ENCODE data around the gene SPRED1. TPM values are rescaled to one million over a fixed set of nuclear protein-coding genes. Genes with fewer than 3 reads are reported as not detected.

SPRED1 gene
- total RNA-seq, 1 donor from 2014 or later, result 22.9 TPM

- TF ChIP-seq CTCF (IDR thresholded peaks at IDR 0.05; ENCODE audit: unreplicated experiment), result no peak
- Mint-ChIP-seq H3K9me3 (ENCODE audit: low read depth) (no peaks in the 10 kb centered on the region), H3K36me3 (ENCODE audit: insufficient read depth) (no peaks in the 10 kb centered on the region), H3K4me1 (ENCODE audit: low read depth) (peaks cover 12% of the 10 kb centered on the region), H3K27ac (no peak overlapping the region), H3K27me3 (peaks cover 3% of the 10 kb centered on the region), H3K4me3 (ENCODE audit: low read depth) (no peak overlapping the region)
- DNase-seq (ENCODE audit: low spot score, unreplicated experiment), result no peak
Measured at GRCh38 chr15:38211249-38211648, 41.4 kb upstream of the SPRED1 start.

GRCh38 chr15:38211811-38212210, 40.8 kb upstream of the SPRED1 start:
- H3K4me3 Mint-ChIP-seq (ENCODE audit: low read depth), result no peak overlapping the region
- H3K9me3 Mint-ChIP-seq (ENCODE audit: low read depth), result no peaks in the 10 kb centered on the region
- peaks cover 8% of the 10 kb centered on the region for H3K4me1 Mint-ChIP-seq (ENCODE audit: low read depth)
- peaks cover 3% of the 10 kb centered on the region for H3K27me3 Mint-ChIP-seq
- no peak for TF ChIP-seq CTCF (IDR thresholded peaks at IDR 0.05; ENCODE audit: unreplicated experiment)
- H3K36me3 Mint-ChIP-seq (ENCODE audit: insufficient read depth), result no peaks in the 10 kb centered on the region
- no peak overlapping the region for H3K27ac Mint-ChIP-seq
- no peak for DNase-seq (ENCODE audit: low spot score, unreplicated experiment)

GRCh38 chr15:38212729-38213351, 39.8 kb upstream of the SPRED1 start:
- Mint-ChIP-seq H3K36me3 (ENCODE audit: insufficient read depth) (no peaks in the 10 kb centered on the region), H3K27me3 (no peaks in the 10 kb centered on the region), H3K4me1 (ENCODE audit: low read depth) (peaks cover 3% of the 10 kb centered on the region), H3K4me3 (ENCODE audit: low read depth) (no peak overlapping the region), H3K9me3 (ENCODE audit: low read depth) (no peaks in the 10 kb centered on the region), H3K27ac (no peak overlapping the region)
- no peak for DNase-seq (ENCODE audit: low spot score, unreplicated experiment)
- TF ChIP-seq CTCF (IDR thresholded peaks at IDR 0.05; ENCODE audit: unreplicated experiment), result no peak

GRCh38 chr15:38213356-38213755, 39.3 kb upstream of the SPRED1 start:
- Mint-ChIP-seq H3K36me3 (ENCODE audit: insufficient read depth) (no peaks in the 10 kb centered on the region), H3K4me3 (ENCODE audit: low read depth) (no peak overlapping the region), H3K9me3 (ENCODE audit: low read depth) (no peaks in the 10 kb centered on the region), H3K27me3 (no peaks in the 10 kb centered on the region), H3K4me1 (ENCODE audit: low read depth) (peaks cover 3% of the 10 kb centered on the region), H3K27ac (no peak overlapping the region)
- TF ChIP-seq CTCF (IDR thresholded peaks at IDR 0.05; ENCODE audit: unreplicated experiment), result no peak
- DNase-seq (ENCODE audit: low spot score, unreplicated experiment), result no peak

GRCh38 chr15:38215707-38216106, 36.9 kb upstream of the SPRED1 start:
- Mint-ChIP-seq H3K4me1 (ENCODE audit: low read depth) (no peaks in the 10 kb centered on the region), H3K27me3 (no peaks in the 10 kb centered on the region), H3K9me3 (ENCODE audit: low read depth) (no peaks in the 10 kb centered on the region), H3K4me3 (ENCODE audit: low read depth) (no peak overlapping the region), H3K36me3 (ENCODE audit: insufficient read depth) (no peaks in the 10 kb centered on the region), H3K27ac (no peak overlapping the region)
- no peak for DNase-seq (ENCODE audit: low spot score, unreplicated experiment)
- TF ChIP-seq CTCF (IDR thresholded peaks at IDR 0.05; ENCODE audit: unreplicated experiment), result no peak

Measured in progenitor cell of endocrine pancreas (in vitro differentiated cells).